HepG2 (cell line): ENCODE data around the gene PTPRE. TPM values are rescaled to one million over a fixed set of nuclear protein-coding genes. Genes with fewer than 3 reads are reported as not detected.

Source experiments
- ATAC-seq: fragments of 200-7000 bp; cut with Tn5 transposase; 3 replicates; pipeline ENCODE4 v1.9.1; 2020; ENCODE audit warnings: mild to moderate bottlenecking, moderate library complexity
- BruUV-seq: library from RNA; stranded (reverse); fragments of 400-500 nt; replicated peaks from 2 replicates; lab custom pipeline; 2021; lab: Mats Ljungman, UMichigan
- CTCF ChIA-PET: fragments of 300-600 bp; formaldehyde crosslinking; extraction: SDS; loops from one replicate; lab custom pipeline; 2021; ENCODE audit warnings: low total read pairs, inconsistent platforms, low intra/inter-chr PET ratio; lab: Yijun Ruan, JAX
- POLR2A ChIA-PET: fragments of 350-600 bp; sonication (Branson Sonifier 250); formaldehyde crosslinking; loops from one replicate; lab custom pipeline; 2020; ENCODE audit warnings: antibody characterized with exemption, inconsistent platforms; lab: Yijun Ruan, JAX
- DNase-seq: peaks from one replicate; pipeline ENCODE4 v3.0.0-alpha.2; 2015; ENCODE audit warnings: low spot score
- FAIRE-seq: peaks from 3 replicates; lab custom pipeline; 2011; peaks lifted over from hg19 to GRCh38; lab: Jason Lieb, UNC
- H2AFZ ChIP-seq: one replicate; pipeline ENCODE4 v1.6.1; 2011; ENCODE audit warnings: low read length, inconsistent platforms
- H3K27ac ChIP-seq: fragments of 300-600 bp; 3 replicates; pipeline ENCODE4 v1.8.0; 2011; ENCODE audit warnings: mixed run types, mild to moderate bottlenecking, mixed read lengths, low read length, inconsistent platforms; ENCODE audit not compliant: insufficient read depth; ENCODE audit errors: extremely low read length
- H3K27me3 ChIP-seq, 2 experiments: fragments of 200-600 bp in 1 of 2; 2 replicates in 1 of 2; 3 replicates in 1 of 2; pipeline versions ENCODE4 v1.6.0 to v1.8.0; 2011; ENCODE audit warnings: low read length in 2 of 2, mild to moderate bottlenecking in 2 of 2, moderate library complexity in 2 of 2, inconsistent platforms in 1 of 2; ENCODE audit not compliant: insufficient read depth in 2 of 2, control insufficient read depth in 1 of 2
- H3K36me3 ChIP-seq, 2 experiments: fragments of 200-600 bp in 1 of 2; replicated peaks in 1 of 2; 2 replicates in 1 of 2; 3 replicates in 1 of 2; pipeline versions ENCODE4 v1.5.1 to v1.8.0; 2011; ENCODE audit warnings: low read length in 2 of 2, inconsistent platforms in 1 of 2; ENCODE audit not compliant: insufficient read depth in 2 of 2, control insufficient read depth in 1 of 2
- H3K4me1 ChIP-seq: 2 replicates; pipeline ENCODE4 v1.5.1; 2012; ENCODE audit warnings: low read length, inconsistent platforms; ENCODE audit not compliant: insufficient read depth
- H3K4me2 ChIP-seq: 2 replicates; pipeline ENCODE4 v1.6.0; 2011; ENCODE audit warnings: low read depth, low read length, inconsistent platforms
- H3K4me3 ChIP-seq, 3 experiments: fragments of 200-600 bp in 1 of 3; sonication (generic), shearing (Covaris generic) in 1 of 3; replicated peaks in 1 of 3; 2 replicates each; pipeline ENCODE4 v1.5.1; 2011 to 2016; ENCODE audit warnings: low read length in 3 of 3, inconsistent platforms in 2 of 3, low read depth in 2 of 3, mild to moderate bottlenecking in 2 of 3, control low read depth in 1 of 3, mixed read lengths in 1 of 3; ENCODE audit not compliant: insufficient read depth in 1 of 3
- H3K79me2 ChIP-seq: one replicate; pipeline ENCODE4 v1.6.1; 2011; ENCODE audit warnings: low read length, inconsistent platforms; ENCODE audit not compliant: insufficient read depth
- H3K9ac ChIP-seq: 2 replicates; pipeline ENCODE4 v1.6.0; 2011; ENCODE audit warnings: mild to moderate bottlenecking, low read depth, low read length, inconsistent platforms; ENCODE audit not compliant: insufficient read depth
- H3K9me3 ChIP-seq: 2 replicates; pipeline ENCODE4 v1.5.1; 2012; ENCODE audit warnings: mild to moderate bottlenecking, low read length
- H4K20me1 ChIP-seq: 2 replicates; pipeline ENCODE4 v1.6.0; 2011; ENCODE audit warnings: inconsistent platforms, mild to moderate bottlenecking, low read length, moderate library complexity; ENCODE audit not compliant: insufficient read depth
- ARNTL ChIP-seq: sonication (generic); formaldehyde crosslinking; IDR thresholded peaks from 2 replicates; pipeline ENCODE4 v1.4.0; 2020; ENCODE audit warnings: mild to moderate bottlenecking, missing genetic modification reagents
- HNF4A ChIP-seq: sonication (generic); formaldehyde crosslinking; IDR thresholded peaks from 2 replicates; pipeline ENCODE4 v1.4.0; 2020; ENCODE audit warnings: missing genetic modification reagents
- IKZF4 ChIP-seq: sonication (generic); formaldehyde crosslinking; IDR thresholded peaks from 2 replicates; pipeline ENCODE4 v1.5.1; 2020; ENCODE audit warnings: borderline replicate concordance, mild to moderate bottlenecking, low read depth, missing genetic modification reagents; ENCODE audit errors: not compliant biosample characterization
- ZMYM3 ChIP-seq: sonication (generic); formaldehyde crosslinking; IDR thresholded peaks from 2 replicates; pipeline ENCODE4 v1.5.1; 2020; ENCODE audit warnings: mild to moderate bottlenecking, missing genetic modification reagents
- WGBS: methylation state at CpG from one replicate; pipeline ENCODE4 v1.1.6; 2017; ENCODE audit warnings: low lambda C conversion rate; 5-methylcytosine and 5-hydroxymethylcytosine counted together
- in situ Hi-C: cut with HindIII; loops from 2 replicates; pipeline ENCODE4 v1.10.0; 2017; ENCODE audit warnings: low pct_unique_long_range_greater_than_20kb; ENCODE audit not compliant: extremely low pct_ligation_motif_present
- intact Hi-C: fragments of 100-400 bp; cut with micrococcal nuclease; formaldehyde crosslinking; loops from one replicate; pipeline ENCODE4 v1.10.0; 2022; ENCODE audit not compliant: unreplicated experiment
- polyA plus RNA-seq, 8 experiments: library from polyadenylated mRNA; depleted of rRNA in 3 of 8; stranded (reverse) in 7 of 8; unstranded in 1 of 8; fragments of >200 nt; fragmentation: Illumina TruSeq in 4 of 8; extraction: Trizol in 4 of 8; gene quantifications; 2 replicates each; pipeline versions ENCODE4 v1.2.1 to v1.2.3, GENCODE V29; 2011 to 2016; ENCODE audit warnings: low read depth in 4 of 8, missing spikeins in 1 of 8, mixed read lengths in 1 of 8; ENCODE audit not compliant: insufficient read depth in 1 of 8
- total RNA-seq, 5 experiments: library from RNA; depleted of rRNA; stranded (reverse); fragments of >200 nt; fragmentation: Illumina TruSeq; extraction: Trizol; gene quantifications; 2 replicates each; pipeline ENCODE4 v1.2.3, GENCODE V29; 2016; ENCODE audit warnings: low read depth in 1 of 5

PTPRE gene
- total and polyA plus RNA-seq, 2 of the 13 experiments (the other 11 are each of a cell fraction or from before 2014, with no cell fraction given), result 0.01 to 0.02 TPM

DNA sequence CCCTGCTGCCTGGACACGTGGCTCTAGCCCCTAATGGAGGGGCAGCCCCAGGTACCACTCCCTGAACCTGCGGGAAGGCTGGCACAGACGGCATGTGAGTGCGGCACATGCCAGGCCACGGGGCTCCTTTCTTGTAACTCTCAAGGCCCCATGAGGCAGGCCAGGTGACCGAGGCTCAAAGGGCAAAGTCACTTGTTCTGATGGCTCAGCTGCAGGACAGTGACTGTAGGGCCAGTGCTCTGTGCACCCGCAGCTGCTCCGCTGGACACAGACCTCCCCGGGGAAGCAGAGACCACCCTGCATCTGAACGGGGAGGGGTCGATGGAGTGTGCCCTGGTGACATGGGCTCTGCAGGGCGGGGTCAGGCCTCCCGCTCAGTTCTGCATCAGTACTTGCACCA lies 55.3 kb downstream of the PTPRE start:
- no TSS peak for BruUV-seq
- peak; percentile 66 for ATAC-seq
- no peaks in the 10 kb centered on the region for H3K79me2 ChIP-seq
- H3K4me2 ChIP-seq, result no peak overlapping the region
- CTCF ChIA-PET, result no interaction called here
- FAIRE-seq, result no peak
- POLR2A ChIA-PET, result no interaction called here
- no peaks in the 10 kb centered on the region for H3K9me3 ChIP-seq
- intact Hi-C loops (no loop called here), in situ Hi-C loops (no loop called here)
- H3K27me3 ChIP-seq, result no peaks in the 10 kb centered on the region; a peak in 1 of 5 replicates
- no peaks in the 10 kb centered on the region for H3K4me1 ChIP-seq
- no peaks in the 10 kb centered on the region for H4K20me1 ChIP-seq
- no peak for DNase-seq
- H3K27ac ChIP-seq, result no peak overlapping the region
- no peak overlapping the region for H3K4me3 ChIP-seq
- H3K36me3 ChIP-seq, result no peaks in the 10 kb centered on the region
- no peak for TF ChIP-seq ZMYM3 (CRISPR knock-in tag)
- TF ChIP-seq ARNTL (CRISPR knock-in tag), result 0 out of 2 replicates have a peak, but pooled peaks have one; percentile 41
- peak; percentile 47; the same call in 1 of the 2 replicates for TF ChIP-seq HNF4A (CRISPR knock-in tag)
- no CpG with 5 or more reads among the region's 13 CpGs for WGBS
- H2AFZ ChIP-seq, result no peak overlapping the region
- no peak overlapping the region for H3K9ac ChIP-seq

DNA sequence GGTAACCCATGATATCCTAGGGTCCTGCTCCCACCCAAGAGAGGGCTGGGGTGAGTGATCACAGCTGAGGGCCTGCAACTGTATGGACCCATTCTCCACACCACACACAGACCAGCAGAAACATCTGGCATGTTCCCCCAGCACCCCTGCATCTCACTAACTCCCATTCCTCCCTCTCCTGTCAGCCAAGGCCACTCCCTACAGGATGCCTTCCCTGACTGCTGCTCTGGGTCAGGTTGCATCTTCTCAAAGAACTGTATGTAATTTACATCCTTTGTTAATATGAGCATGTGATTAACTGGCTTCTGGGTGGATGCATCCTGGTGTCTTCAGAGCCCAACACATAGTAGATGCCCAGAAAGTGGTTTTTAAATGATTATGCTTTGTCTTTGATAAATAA lies 56.2 kb downstream of the PTPRE start:
- Histone ChIP-seq H3K9me3 (no peaks in the 10 kb centered on the region), H4K20me1 (no peaks in the 10 kb centered on the region), H3K4me2 (no peak overlapping the region), H3K9ac (no peak overlapping the region), H3K36me3 (no peaks in the 10 kb centered on the region), H3K4me1 (no peaks in the 10 kb centered on the region), H3K27ac (no peak overlapping the region), H2AFZ (no peak overlapping the region), H3K79me2 (no peaks in the 10 kb centered on the region), H3K4me3 (no peak overlapping the region), H3K27me3 (no peaks in the 10 kb centered on the region; a peak in 1 of 5 replicates)
- no peak for FAIRE-seq
- POLR2A ChIA-PET, result no interaction called here
- CTCF ChIA-PET, result no interaction called here
- BruUV-seq, result no TSS peak
- ATAC-seq, result no peak
- no peak for DNase-seq
- intact Hi-C loops (no loop called here), in situ Hi-C loops (no loop called here)
- TF ChIP-seq IKZF4 (CRISPR knock-in tag), result no peak
